Ishikawa (cell line): Measurements from ENCODE around the gene AP3B2.

Experiments used
- CEBPB ChIP-seq: IDR thresholded peaks from 2 replicates; pipeline ENCODE4 v1.6.1; 2012
- CREB1 ChIP-seq: IDR thresholded peaks from 2 replicates; pipeline ENCODE4 v1.6.1; 2012; ENCODE audit warnings: low read depth
- EGR1 ChIP-seq: IDR thresholded peaks from 2 replicates; pipeline ENCODE4 v1.6.1; 2012
- EP300 ChIP-seq: IDR thresholded peaks from 2 replicates; pipeline ENCODE4 v1.6.1; 2012; ENCODE audit warnings: borderline replicate concordance
- FOXM1 ChIP-seq: IDR thresholded peaks from 2 replicates; pipeline ENCODE4 v1.6.1; 2012; ENCODE audit warnings: low read depth, borderline replicate concordance
- NFIC ChIP-seq: IDR thresholded peaks from 2 replicates; pipeline ENCODE4 v1.6.1; 2012
- RAD21 ChIP-seq: IDR thresholded peaks from 2 replicates; pipeline ENCODE4 v1.6.1; 2012; ENCODE audit warnings: low read depth
- TAF1 ChIP-seq: IDR thresholded peaks from 2 replicates; pipeline ENCODE4 v1.6.1; 2012; ENCODE audit warnings: low read depth, mild to moderate bottlenecking
- TCF12 ChIP-seq: IDR thresholded peaks from 2 replicates; pipeline ENCODE4 v1.6.1; 2012; ENCODE audit warnings: low read depth
- TEAD4 ChIP-seq: IDR thresholded peaks from 2 replicates; pipeline ENCODE4 v1.6.1; 2012
- YY1 ChIP-seq: IDR thresholded peaks from 2 replicates; pipeline ENCODE4 v1.6.1; 2012; ENCODE audit warnings: low read depth
- ZBTB7A ChIP-seq: IDR thresholded peaks from 2 replicates; pipeline ENCODE4 v1.6.1; 2012; ENCODE audit warnings: low read depth
- TF ChIP-seq, protein P1 (sequence below): IDR thresholded peaks from 2 replicates; pipeline ENCODE4 v1.6.1; 2012
- TF ChIP-seq, protein P2 (sequence below): IDR thresholded peaks from 2 replicates; pipeline ENCODE4 v1.6.1; 2012; ENCODE audit warnings: low read depth, mild to moderate bottlenecking
- TF ChIP-seq, protein P3 (sequence below): IDR thresholded peaks from 2 replicates; pipeline ENCODE4 v1.6.1; 2012

Gene AP3B2

DNA sequence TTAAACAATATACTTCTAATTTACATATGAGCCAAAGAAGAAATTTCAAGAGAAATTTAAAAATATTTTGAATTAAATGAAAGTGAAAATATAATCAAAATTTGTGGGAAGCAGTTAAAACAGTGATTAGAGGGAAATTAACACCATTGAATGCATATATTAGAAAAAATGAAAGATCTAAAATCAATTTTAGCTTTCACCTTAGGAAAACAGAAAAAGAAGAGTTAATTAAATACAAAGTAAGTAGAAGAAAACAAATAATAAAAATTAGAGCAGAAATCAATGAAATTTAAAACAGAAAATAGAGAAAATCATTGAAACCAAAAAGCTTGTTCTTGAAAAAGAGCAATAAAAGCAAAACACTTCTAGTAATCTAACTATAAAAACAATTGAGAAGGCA lies 38.6 kb upstream of the AP3B2 start:
- TF ChIP-seq EP300 (no peak), TCF12 (no peak), CEBPB (no peak), TAF1 (no peak), CREB1 (no peak), ZBTB7A (no peak), NFIC (no peak), TEAD4 (no peak), RAD21 (no peak), EGR1 (no peak)
- TF ChIP-seq, protein P1, sequence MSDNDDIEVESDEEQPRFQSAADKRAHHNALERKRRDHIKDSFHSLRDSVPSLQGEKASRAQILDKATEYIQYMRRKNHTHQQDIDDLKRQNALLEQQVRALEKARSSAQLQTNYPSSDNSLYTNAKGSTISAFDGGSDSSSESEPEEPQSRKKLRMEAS = no peak
- TF ChIP-seq, protein P2, sequence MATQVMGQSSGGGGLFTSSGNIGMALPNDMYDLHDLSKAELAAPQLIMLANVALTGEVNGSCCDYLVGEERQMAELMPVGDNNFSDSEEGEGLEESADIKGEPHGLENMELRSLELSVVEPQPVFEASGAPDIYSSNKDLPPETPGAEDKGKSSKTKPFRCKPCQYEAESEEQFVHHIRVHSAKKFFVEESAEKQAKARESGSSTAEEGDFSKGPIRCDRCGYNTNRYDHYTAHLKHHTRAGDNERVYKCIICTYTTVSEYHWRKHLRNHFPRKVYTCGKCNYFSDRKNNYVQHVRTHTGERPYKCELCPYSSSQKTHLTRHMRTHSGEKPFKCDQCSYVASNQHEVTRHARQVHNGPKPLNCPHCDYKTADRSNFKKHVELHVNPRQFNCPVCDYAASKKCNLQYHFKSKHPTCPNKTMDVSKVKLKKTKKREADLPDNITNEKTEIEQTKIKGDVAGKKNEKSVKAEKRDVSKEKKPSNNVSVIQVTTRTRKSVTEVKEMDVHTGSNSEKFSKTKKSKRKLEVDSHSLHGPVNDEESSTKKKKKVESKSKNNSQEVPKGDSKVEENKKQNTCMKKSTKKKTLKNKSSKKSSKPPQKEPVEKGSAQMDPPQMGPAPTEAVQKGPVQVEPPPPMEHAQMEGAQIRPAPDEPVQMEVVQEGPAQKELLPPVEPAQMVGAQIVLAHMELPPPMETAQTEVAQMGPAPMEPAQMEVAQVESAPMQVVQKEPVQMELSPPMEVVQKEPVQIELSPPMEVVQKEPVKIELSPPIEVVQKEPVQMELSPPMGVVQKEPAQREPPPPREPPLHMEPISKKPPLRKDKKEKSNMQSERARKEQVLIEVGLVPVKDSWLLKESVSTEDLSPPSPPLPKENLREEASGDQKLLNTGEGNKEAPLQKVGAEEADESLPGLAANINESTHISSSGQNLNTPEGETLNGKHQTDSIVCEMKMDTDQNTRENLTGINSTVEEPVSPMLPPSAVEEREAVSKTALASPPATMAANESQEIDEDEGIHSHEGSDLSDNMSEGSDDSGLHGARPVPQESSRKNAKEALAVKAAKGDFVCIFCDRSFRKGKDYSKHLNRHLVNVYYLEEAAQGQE = no peak
- TF ChIP-seq, protein P3, sequence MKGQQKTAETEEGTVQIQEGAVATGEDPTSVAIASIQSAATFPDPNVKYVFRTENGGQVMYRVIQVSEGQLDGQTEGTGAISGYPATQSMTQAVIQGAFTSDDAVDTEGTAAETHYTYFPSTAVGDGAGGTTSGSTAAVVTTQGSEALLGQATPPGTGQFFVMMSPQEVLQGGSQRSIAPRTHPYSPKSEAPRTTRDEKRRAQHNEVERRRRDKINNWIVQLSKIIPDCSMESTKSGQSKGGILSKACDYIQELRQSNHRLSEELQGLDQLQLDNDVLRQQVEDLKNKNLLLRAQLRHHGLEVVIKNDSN = no peak

DNA sequence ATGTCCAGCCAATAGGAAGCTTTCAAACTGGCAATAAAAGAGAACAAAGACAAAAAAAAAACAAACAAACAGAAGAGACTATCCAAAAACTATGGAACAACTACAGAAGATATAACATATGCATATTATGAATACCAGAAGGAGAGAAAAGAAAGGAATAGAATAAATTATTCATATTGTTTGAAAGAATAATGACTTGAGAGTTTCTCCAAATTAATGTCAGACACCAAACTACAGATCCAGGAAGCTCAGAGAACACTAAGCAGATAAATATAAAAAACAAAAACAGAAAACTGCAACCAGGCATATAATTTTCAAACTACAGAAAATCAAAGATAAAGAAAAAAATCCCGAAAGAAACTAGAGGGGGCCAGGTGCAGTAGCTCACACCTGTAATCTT lies 34.1 kb upstream of the AP3B2 start:
- TF ChIP-seq CREB1 (no peak), EP300 (no peak), YY1 (no peak), TEAD4 (no peak), CEBPB (no peak), NFIC (no peak), EGR1 (no peak), TCF12 (no peak), ZBTB7A (no peak), TAF1 (no peak), FOXM1 (no peak), RAD21 (no peak)
- TF ChIP-seq, protein P2 = no peak
- TF ChIP-seq, protein P3 = no peak
- TF ChIP-seq, protein P1 = no peak

DNA sequence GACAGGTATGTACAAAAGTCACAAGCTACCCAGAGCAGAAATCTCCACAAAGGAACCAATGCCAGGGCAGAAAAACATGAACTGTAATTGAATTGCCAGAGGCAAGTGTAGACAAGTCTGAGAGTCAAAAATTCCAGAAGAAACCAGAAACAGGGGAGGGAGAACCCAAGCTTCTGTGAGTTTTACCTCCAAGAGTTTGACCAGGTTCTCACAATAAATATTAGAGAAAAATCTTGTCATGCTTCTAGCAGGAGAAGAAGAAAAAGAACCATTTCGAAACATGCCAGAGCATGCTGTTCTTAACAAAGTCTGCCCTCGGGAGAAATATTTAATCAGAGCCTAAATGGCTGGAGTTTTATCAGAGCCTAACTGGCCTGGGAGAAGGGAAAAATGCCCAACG lies 32.5 kb upstream of the AP3B2 start:
- TF ChIP-seq CREB1 = no peak
- TF ChIP-seq FOXM1 = no peak
- no peak for TF ChIP-seq RAD21
- TF ChIP-seq, protein P1 = no peak
- TF ChIP-seq EGR1 = no peak
- no peak for TF ChIP-seq NFIC
- TF ChIP-seq TCF12 = no peak
- TF ChIP-seq CEBPB = no peak
- TF ChIP-seq, protein P2 = no peak
- no peak for TF ChIP-seq YY1
- no peak for TF ChIP-seq EP300

DNA sequence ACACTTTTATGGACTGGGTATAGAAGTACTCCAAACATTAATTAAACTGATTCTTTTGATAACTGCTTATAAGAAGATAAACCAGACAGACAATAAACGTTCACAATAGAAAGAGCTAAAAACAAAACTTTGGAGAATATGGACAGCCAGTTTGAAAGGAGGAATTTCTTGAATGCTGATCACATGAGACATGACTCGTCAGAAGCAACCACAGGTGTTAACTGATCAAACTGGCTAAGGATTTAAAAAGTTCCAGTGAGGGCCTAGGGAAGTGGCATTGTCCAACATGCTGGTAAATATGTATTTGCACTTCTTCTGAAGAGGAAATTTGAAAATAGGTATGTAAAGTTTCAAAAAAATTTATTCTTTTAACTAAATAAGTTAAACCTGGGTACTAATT lies 29.4 kb upstream of the AP3B2 start:
- TF ChIP-seq CEBPB (no peak), TCF12 (no peak), EGR1 (no peak), FOXM1 (no peak), TEAD4 (no peak), ZBTB7A (no peak), CREB1 (no peak), TAF1 (no peak), RAD21 (no peak), NFIC (no peak), EP300 (no peak)
- TF ChIP-seq, protein P1 = no peak
- TF ChIP-seq, protein P2 = no peak
